Activated gamma-delta T cell (primary cell): ENCODE measurements around the gene C1QL1.

Source experiments
- DNase-seq: peaks from one replicate; lab custom pipeline; 2025; lab: John Stamatoyannopoulos, UW

Gene C1QL1

GRCh38 chr17:44914148-44914547 is 54.0 kb downstream of the C1QL1 start:
- DNase-seq: no peak

- no peak for DNase-seq
Measured at GRCh38 chr17:44913676-44914075, 54.4 kb downstream of the C1QL1 start.

GRCh38 chr17:44912763-44913544 is 55.1 kb downstream of the C1QL1 start:
- no peak for DNase-seq

GRCh38 chr17:44911133-44912001 is 56.7 kb downstream of the C1QL1 start:
- DNase-seq: no peak

GRCh38 chr17:44910231-44911106 is 57.6 kb downstream of the C1QL1 start:
- no peak for DNase-seq
